Left ventricle myocardium inferior (tissue), 1 donor: ENCODE results near the gene LRRC42. TPM values are rescaled to one million over a fixed set of nuclear protein-coding genes. Genes with fewer than 3 reads are reported as not detected.
"Not testable (repeated sequence)": the region's sequence is repeated elsewhere in the genome, so short reads cannot be mapped to it uniquely, and the experiment has no call there.

Experiments used
- DNase-seq: peaks from one replicate; pipeline ENCODE4 v3.0.0-alpha.2; 2020
- H3K27ac ChIP-seq: fragments of 200-600 bp; replicated peaks from 2 replicates; pipeline ENCODE4 v1.8.0; 2021
- H3K27me3 ChIP-seq: fragments of 200-600 bp; 2 replicates; pipeline ENCODE4 v1.8.0; 2021; ENCODE audit warnings: low read depth
- H3K36me3 ChIP-seq: fragments of 200-600 bp; 2 replicates; pipeline ENCODE4 v1.8.0; 2021
- H3K4me1 ChIP-seq: fragments of 200-600 bp; 2 replicates; pipeline ENCODE4 v1.8.0; 2021
- H3K4me3 ChIP-seq: fragments of 200-600 bp; 2 replicates; pipeline ENCODE4 v1.8.0; 2021; ENCODE audit warnings: mild to moderate bottlenecking, moderate library complexity
- H3K9me3 ChIP-seq: fragments of 200-600 bp; replicated peaks from 2 replicates; pipeline ENCODE4 v1.8.0; 2021
- intact Hi-C: fragments of 100-400 bp; cut with micrococcal nuclease; formaldehyde crosslinking; loops from one replicate; pipeline ENCODE4 v1.11.0; 2022
- total RNA-seq: library from RNA; stranded (reverse); fragmentation: NEBNext Ultra II Directional; extraction: Animal tissue kit (Norgen Biotek cat#: 25700); gene quantifications from one replicate; pipeline ENCODE4 v1.2.1, GENCODE V29; 2021
- TF ChIP-seq, protein P1 (sequence below): fragments of 200-600 bp; IDR thresholded peaks from 2 replicates; pipeline ENCODE4 v1.8.0; 2021; ENCODE audit warnings: antibody characterized with exemption, mild to moderate bottlenecking, borderline replicate concordance
- donor health status: DM: no; HTN: yes; CAD: no; lungs with severe emphysema.

LRRC42 gene
- total RNA-seq, 1 donor from 2014 or later = 12.9 TPM

- Histone ChIP-seq H3K4me3 (no peak overlapping the region), H3K36me3 (no peaks in the 10 kb centered on the region), H3K27ac (no peak overlapping the region), H3K27me3 (peaks cover 10% of the 10 kb centered on the region), H3K9me3 (no peaks in the 10 kb centered on the region), H3K4me1 (peaks cover 10% of the 10 kb centered on the region)
- no peak for DNase-seq
- intact Hi-C loops = no loop called here
- TF ChIP-seq, protein P1, sequence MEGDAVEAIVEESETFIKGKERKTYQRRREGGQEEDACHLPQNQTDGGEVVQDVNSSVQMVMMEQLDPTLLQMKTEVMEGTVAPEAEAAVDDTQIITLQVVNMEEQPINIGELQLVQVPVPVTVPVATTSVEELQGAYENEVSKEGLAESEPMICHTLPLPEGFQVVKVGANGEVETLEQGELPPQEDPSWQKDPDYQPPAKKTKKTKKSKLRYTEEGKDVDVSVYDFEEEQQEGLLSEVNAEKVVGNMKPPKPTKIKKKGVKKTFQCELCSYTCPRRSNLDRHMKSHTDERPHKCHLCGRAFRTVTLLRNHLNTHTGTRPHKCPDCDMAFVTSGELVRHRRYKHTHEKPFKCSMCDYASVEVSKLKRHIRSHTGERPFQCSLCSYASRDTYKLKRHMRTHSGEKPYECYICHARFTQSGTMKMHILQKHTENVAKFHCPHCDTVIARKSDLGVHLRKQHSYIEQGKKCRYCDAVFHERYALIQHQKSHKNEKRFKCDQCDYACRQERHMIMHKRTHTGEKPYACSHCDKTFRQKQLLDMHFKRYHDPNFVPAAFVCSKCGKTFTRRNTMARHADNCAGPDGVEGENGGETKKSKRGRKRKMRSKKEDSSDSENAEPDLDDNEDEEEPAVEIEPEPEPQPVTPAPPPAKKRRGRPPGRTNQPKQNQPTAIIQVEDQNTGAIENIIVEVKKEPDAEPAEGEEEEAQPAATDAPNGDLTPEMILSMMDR = no peak
Observed at GRCh38 chr1:53986458-53986857, 40.3 kb downstream of the LRRC42 start.

GRCh38 chr1:53987880-53988279, 41.7 kb downstream of the LRRC42 start:
- TF ChIP-seq, protein P1 = no peak
- Histone ChIP-seq H3K27me3 (peaks cover 10% of the 10 kb centered on the region), H3K27ac (no peak overlapping the region), H3K9me3 (no peaks in the 10 kb centered on the region), H3K4me3 (no peak overlapping the region), H3K4me1 (peaks cover 3% of the 10 kb centered on the region), H3K36me3 (no peaks in the 10 kb centered on the region)
- no peak for DNase-seq
- intact Hi-C loops = no loop called here

GRCh38 chr1:53992085-53992874, 46.1 kb downstream of the LRRC42 start:
- TF ChIP-seq, protein P1 = peak; percentile 50

GRCh38 chr1:53994516-53994915, 48.4 kb downstream of the LRRC42 start:
- intact Hi-C loops, H3K9me3 ChIP-seq, DNase-seq: not testable (repeated sequence)

More at GRCh38 chr1:53992085-53992874, 46.1 kb downstream of the LRRC42 start:
- DNase-seq = no peak
- H3K27ac ChIP-seq = no peak overlapping the region
- intact Hi-C loops = no loop called here
- no peaks in the 10 kb centered on the region for H3K36me3 ChIP-seq
- no peak overlapping the region for H3K4me3 ChIP-seq
- peaks cover 10% of the 10 kb centered on the region for H3K27me3 ChIP-seq
- no peaks in the 10 kb centered on the region for H3K9me3 ChIP-seq
- no peaks in the 10 kb centered on the region for H3K4me1 ChIP-seq

GRCh38 chr1:53995683-53996082, 49.5 kb downstream of the LRRC42 start:
- no peaks in the 10 kb centered on the region for H3K4me1 ChIP-seq
- H3K9me3 ChIP-seq = no peaks in the 10 kb centered on the region
- intact Hi-C loops = no loop called here
- no peak overlapping the region for H3K4me3 ChIP-seq
- no peaks in the 10 kb centered on the region for H3K27me3 ChIP-seq
- no peaks in the 10 kb centered on the region for H3K36me3 ChIP-seq
- no peak overlapping the region for H3K27ac ChIP-seq
- DNase-seq = no peak
- TF ChIP-seq, protein P1 = no peak

More at GRCh38 chr1:53994516-53994915, 48.4 kb downstream of the LRRC42 start:
- H3K4me1 ChIP-seq, H3K4me3 ChIP-seq, H3K36me3 ChIP-seq, H3K27ac ChIP-seq: not testable (repeated sequence)
- H3K27me3 ChIP-seq = peaks cover 10% of the 10 kb centered on the region

GRCh38 chr1:53998223-53998622, 52.1 kb downstream of the LRRC42 start:
- intact Hi-C loops = no loop called here
- TF ChIP-seq, protein P1 = no peak
- Histone ChIP-seq H3K4me3 (no peak overlapping the region), H3K4me1 (no peaks in the 10 kb centered on the region), H3K9me3 (no peaks in the 10 kb centered on the region), H3K27me3 (peaks cover 6% of the 10 kb centered on the region), H3K27ac (no peak overlapping the region), H3K36me3 (no peaks in the 10 kb centered on the region)
- DNase-seq = no peak
